Mucosa of descending colon (tissue), 3 donors: Measurements from ENCODE around the gene S100A6. TPM values are rescaled to one million over a fixed set of nuclear protein-coding genes. Genes with fewer than 3 reads are reported as not detected.

ENCODE experiments used
- ATAC-seq: fragments of 200-7000 bp; cut with Tn5 transposase; one replicate; pipeline ENCODE4 v1.9.1; 2020; ENCODE audit warnings: mild to moderate bottlenecking, moderate library complexity
- DNase-seq, 3 donors: peaks; one replicate each; pipeline ENCODE4 v3.0.0-alpha.2; 2020
- H3K36me3 ChIP-seq: fragments of 200-600 bp; one replicate; pipeline ENCODE4 v1.8.0; 2021; ENCODE audit warnings: low read depth, mild to moderate bottlenecking
- H3K4me1 ChIP-seq: fragments of 200-600 bp; one replicate; pipeline ENCODE4 v1.8.0; 2021; ENCODE audit warnings: low read depth, mild to moderate bottlenecking
- H3K4me3 ChIP-seq: fragments of 200-600 bp; one replicate; pipeline ENCODE4 v1.8.0; 2021; ENCODE audit warnings: mild to moderate bottlenecking
- H3K9me3 ChIP-seq: fragments of 200-600 bp; one replicate; pipeline ENCODE4 v1.8.0; 2021; ENCODE audit warnings: mild to moderate bottlenecking
- intact Hi-C, 2 donors: fragments of 100-400 bp; cut with DNase I in 1 of 2; cut with micrococcal nuclease in 1 of 2; formaldehyde crosslinking; loops; one replicate each; pipeline versions ENCODE4 v1.11.0 to v1.11.1; 2022; cut with DNase I, micrococcal nuclease
- total RNA-seq, 3 donors: library from RNA; stranded (reverse); fragmentation: NEBNext Ultra II Directional in 2 of 3; extraction: Animal tissue kit (Norgen Biotek cat#: 25700) in 2 of 3; gene quantifications; one replicate each; pipeline versions ENCODE4 v1.2.1 to v1.2.4, GENCODE V29; 2021 to 2023
- TF ChIP-seq, protein P1 (sequence below): fragments of 200-600 bp; IDR thresholded peaks from one replicate; pipeline ENCODE4 v1.8.0; 2022; ENCODE audit warnings: antibody characterized with exemption, mild to moderate bottlenecking
- donor health status: DM: no; HTN: no; CAD: no; lungs with moderate emphysema.
- donor health status: DM: no; HTN: no; CAD: no.
- donor health status: DM: no; HTN: yes; CAD: no.

S100A6 gene
- total RNA-seq, 3 donors from 2014 or later = 1,327 to 1,659 (median 1,382) TPM

- no peak overlapping the region for H3K4me3 ChIP-seq
- no peaks in the 10 kb centered on the region for H3K9me3 ChIP-seq
- peaks cover 2% of the 10 kb centered on the region for H3K4me1 ChIP-seq
- ATAC-seq (no peak), DNase-seq (no peak)
- no peaks in the 10 kb centered on the region for H3K36me3 ChIP-seq
- TF ChIP-seq, protein P1, sequence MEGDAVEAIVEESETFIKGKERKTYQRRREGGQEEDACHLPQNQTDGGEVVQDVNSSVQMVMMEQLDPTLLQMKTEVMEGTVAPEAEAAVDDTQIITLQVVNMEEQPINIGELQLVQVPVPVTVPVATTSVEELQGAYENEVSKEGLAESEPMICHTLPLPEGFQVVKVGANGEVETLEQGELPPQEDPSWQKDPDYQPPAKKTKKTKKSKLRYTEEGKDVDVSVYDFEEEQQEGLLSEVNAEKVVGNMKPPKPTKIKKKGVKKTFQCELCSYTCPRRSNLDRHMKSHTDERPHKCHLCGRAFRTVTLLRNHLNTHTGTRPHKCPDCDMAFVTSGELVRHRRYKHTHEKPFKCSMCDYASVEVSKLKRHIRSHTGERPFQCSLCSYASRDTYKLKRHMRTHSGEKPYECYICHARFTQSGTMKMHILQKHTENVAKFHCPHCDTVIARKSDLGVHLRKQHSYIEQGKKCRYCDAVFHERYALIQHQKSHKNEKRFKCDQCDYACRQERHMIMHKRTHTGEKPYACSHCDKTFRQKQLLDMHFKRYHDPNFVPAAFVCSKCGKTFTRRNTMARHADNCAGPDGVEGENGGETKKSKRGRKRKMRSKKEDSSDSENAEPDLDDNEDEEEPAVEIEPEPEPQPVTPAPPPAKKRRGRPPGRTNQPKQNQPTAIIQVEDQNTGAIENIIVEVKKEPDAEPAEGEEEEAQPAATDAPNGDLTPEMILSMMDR = no peak
- intact Hi-C loops = no loop called here
These were observed 18.2 kb upstream of the S100A6 start for GRCh38 chr1:153553830-153554541.

- Histone ChIP-seq H3K36me3 (no peaks in the 10 kb centered on the region), H3K4me3 (no peak overlapping the region), H3K9me3 (no peaks in the 10 kb centered on the region), H3K4me1 (peaks cover 4% of the 10 kb centered on the region)
- TF ChIP-seq, protein P1 = no peak
- DNase-seq (peak in 1 of 3 donors; percentile 21), ATAC-seq (no peak)
- intact Hi-C loops = no loop called here
These were observed 17.3 kb upstream of the S100A6 start for GRCh38 chr1:153553096-153553495.

- TF ChIP-seq, protein P1 = no peak
- Histone ChIP-seq H3K36me3 (no peaks in the 10 kb centered on the region), H3K9me3 (no peaks in the 10 kb centered on the region), H3K4me1 (peaks cover 4% of the 10 kb centered on the region), H3K4me3 (no peak overlapping the region)
- peak in 1 of 3 donors; percentile 22 for DNase-seq
- no peak for ATAC-seq
- intact Hi-C loops = no loop called here
These were observed 16.5 kb upstream of the S100A6 start for GRCh38 chr1:153552335-153552734.

- no peaks in the 10 kb centered on the region for H3K36me3 ChIP-seq
- H3K4me3 ChIP-seq = no peak overlapping the region
- DNase-seq = peak in 1 of 3 donors; percentile 25
- TF ChIP-seq, protein P1 = no peak
- H3K9me3 ChIP-seq = no peaks in the 10 kb centered on the region
- H3K4me1 ChIP-seq = peaks cover 9% of the 10 kb centered on the region
- intact Hi-C loops = no loop called here
- peak; percentile 27 for ATAC-seq
These were observed 15.2 kb upstream of the S100A6 start for GRCh38 chr1:153550827-153551500.

- no peak for DNase-seq
- Histone ChIP-seq H3K4me1 (peaks cover 14% of the 10 kb centered on the region), H3K9me3 (no peaks in the 10 kb centered on the region), H3K36me3 (no peaks in the 10 kb centered on the region), H3K4me3 (no peak overlapping the region)
- ATAC-seq = no peak
- intact Hi-C loops = no loop called here
- TF ChIP-seq, protein P1 = no peak
These were observed 14.6 kb upstream of the S100A6 start for GRCh38 chr1:153550398-153550758.
